GM19395 (cell line): ENCODE results near the gene INPP4B.
"Not testable (repeated sequence)": the region's sequence is repeated elsewhere in the genome, so short reads cannot be mapped to it uniquely, and the experiment has no call there.

Experiments used
- ATAC-seq: cut with Tn5 transposase; IDR thresholded peaks from one replicate; pipeline ENCODE4 v1.9.1; 2021; ENCODE audit warnings: mild to moderate bottlenecking, moderate library complexity; ENCODE audit not compliant: unreplicated experiment

INPP4B gene

DNA sequence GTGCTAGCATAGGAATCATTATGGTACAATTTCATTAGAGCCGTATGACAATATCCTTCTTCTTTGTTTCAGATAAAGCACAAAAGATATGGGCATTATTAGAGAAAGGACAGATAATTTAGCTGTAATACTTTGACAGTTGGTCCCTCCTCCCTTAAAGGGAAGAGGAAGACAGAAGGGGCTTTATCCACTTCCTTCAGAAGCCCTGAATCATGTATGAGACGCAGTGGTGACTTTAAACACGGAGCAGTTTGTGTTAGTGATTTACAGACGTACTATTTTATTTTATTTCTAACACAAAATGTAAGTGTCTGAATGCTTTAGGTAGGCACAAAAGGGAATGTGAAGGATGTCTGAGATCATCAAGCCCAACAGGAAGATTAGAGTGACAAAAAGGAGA is 742.1 kb downstream of the INPP4B start:
- no peak for ATAC-seq

DNA sequence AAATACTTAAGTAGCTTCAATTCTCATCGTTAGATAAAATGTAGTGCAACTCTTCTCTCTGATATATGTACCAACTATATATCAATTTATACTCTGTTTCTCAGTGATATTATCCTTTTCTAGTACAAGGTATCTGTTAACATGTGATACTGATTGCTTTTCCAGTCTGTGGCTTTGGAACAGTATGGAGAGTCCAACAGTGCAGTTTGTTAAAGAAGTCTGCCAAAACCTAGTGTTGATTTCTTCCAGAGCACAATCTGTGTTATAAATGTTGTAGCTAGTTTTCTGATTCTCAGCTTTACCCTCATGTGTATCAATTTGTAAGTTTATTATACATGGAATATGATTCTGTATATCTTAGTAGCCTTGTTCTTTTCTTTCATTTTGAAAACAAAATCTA is 744.7 kb downstream of the INPP4B start:
- no peak for ATAC-seq

DNA sequence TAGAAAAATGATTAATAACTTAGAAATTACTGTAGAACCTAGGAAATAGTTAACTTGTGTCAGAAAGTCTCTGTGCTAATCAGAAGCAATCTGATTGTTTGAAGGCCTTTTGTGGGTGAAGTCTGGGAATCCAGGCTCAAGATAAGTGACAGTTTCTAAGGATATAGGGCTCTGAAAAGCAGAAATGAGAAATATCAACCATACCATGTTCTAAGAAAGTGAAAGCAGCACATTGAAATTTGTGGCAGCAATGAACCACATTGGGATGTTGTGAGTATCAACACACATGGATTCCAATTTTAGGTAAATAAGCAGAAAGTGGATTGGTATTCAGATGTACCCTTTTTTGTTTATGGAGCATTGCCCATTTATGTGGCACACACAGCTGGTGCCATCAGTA is 745.2 kb downstream of the INPP4B start:
- no peak for ATAC-seq

DNA sequence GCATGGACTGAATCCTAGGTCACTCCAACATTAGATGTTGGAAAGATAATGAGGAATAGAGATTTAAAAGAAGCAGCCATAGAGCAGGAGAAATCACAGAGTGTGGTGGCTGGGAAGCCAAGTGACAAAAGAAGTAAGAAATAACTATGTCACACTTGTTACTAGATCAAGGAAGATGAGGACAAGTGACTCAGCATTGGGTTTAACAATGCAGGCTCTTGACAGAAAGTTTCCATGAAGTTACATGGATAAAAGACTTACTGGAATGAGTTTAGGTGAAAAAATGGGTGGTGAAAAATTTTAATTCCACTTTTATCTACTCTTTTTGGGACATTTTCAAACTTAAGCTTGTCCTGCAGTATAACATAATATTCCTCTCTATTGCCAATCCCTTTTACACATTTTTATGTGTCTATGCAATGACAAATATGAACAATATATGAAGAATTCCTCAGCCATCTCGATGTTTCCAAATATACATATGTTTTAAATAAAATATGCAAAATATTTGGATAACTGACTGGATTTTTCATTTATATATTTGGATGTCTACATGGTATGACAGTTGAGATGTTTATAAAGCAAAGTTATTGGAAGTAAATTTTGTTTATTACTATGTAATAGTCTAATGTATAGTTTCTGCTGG is 747.1 kb downstream of the INPP4B start:
- no peak for ATAC-seq

DNA sequence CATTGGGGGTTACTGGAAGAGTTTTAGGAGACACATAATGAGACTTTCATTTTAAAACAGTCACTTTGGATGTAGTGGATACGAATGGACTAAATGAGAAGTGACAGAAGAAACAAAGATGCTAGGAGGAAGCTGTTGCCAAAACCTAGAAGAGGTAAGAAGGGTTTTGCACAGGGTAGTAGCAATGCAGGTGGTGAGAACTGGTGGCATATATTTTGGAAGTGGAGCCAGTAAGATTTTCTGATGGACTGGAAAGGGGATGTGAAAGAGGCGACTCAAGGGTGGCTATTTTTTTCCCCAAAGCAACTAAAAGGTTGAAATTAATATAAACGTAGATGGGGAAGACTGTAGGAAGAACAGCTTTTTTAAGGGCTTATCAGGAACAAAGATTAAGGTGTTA is 747.7 kb downstream of the INPP4B start:
- ATAC-seq, result no peak

DNA sequence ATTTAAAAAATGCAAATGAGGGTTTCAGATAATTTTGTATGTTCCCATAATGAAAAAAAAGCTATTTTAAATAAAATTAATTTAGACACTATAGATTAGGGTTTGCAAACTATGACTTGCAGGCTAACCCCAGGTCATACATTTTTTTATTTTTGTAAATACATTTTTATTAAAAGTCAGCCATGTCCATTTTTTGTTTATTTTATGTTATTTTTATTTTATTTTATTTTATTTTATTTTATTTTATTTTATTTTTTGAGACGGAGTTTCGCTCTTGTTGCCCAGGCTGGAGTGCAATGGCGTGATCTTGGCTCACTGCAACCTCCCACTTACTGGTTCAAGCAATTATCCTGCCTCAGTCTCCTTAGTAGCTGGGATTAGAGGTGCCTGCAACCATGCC is 749.1 kb downstream of the INPP4B start:
- ATAC-seq, result no peak

DNA sequence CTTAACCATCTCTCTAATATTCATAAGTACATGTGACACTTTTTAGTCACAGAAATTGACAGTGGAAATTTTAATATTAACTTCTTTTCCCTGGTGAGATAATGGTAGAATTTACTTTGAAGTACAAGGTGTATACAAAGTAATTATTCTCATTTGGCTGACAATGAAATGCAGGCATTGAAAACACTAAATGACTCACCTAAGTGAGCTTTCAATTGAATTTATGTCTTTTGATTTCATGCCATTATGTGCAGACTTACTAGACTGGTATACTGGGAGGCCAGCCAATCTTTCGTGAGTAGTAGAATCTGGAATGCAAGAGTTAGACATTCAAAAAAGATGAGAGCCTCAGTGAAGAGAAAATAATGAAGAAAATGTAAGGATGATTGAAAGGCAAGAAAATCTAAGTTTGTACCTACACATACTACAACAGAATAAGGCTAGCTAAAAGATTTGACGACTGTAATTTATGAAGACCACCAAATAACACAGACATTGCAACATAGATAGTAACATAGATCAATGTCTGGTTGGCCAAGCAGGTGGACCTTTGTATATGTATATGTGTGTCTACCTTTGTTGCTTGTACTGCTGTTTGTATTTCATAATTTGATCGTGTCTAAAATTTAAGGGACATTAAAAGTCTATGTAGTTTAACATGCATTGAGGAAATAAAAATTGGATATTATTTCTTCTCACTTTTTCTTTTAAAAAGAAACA is 750.1 kb downstream of the INPP4B start:
- ATAC-seq, result no peak

DNA sequence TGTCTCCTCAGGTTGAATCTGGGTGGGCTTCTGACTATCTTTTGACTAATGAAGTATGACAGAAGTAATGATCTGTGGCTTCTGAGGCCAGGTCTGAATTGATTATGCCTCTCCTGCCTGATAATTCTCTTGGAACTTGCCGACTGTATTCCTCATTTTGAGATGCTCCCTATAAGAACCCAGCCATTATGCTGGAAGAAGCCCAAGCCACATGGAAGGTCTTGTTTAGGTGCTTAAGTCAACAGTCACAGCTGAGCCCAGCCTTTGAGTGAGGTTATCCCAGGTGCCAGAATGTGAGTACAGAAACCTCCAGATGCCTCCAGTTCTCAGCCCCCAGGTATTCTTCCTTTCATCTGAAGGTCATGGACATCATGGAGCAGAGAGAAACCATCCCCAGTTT is 753.2 kb downstream of the INPP4B start:
- no peak for ATAC-seq

DNA sequence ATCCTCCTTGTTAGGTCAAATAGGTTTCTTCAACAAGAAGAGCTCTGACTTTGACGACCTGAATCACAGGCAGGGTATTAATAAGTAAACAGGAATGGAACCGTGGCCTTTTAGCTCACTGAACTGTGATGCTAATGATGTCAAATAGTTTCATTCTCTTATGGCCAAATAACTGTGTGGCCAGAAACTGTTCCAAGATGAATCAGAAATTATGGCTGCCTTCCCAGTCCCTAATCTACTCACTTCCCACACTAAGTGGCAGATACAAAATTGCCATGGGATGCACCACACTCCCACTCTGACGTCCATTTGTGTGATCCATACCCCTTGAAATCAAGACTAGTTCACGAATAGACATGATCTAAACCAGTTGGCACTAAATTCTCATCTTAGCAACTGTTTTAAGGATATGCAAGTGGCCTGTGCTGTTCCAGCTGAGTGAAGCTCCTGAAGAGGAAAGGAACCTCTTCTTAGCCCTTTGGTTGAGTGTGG is 754.4 kb downstream of the INPP4B start:
- ATAC-seq, result no peak

DNA sequence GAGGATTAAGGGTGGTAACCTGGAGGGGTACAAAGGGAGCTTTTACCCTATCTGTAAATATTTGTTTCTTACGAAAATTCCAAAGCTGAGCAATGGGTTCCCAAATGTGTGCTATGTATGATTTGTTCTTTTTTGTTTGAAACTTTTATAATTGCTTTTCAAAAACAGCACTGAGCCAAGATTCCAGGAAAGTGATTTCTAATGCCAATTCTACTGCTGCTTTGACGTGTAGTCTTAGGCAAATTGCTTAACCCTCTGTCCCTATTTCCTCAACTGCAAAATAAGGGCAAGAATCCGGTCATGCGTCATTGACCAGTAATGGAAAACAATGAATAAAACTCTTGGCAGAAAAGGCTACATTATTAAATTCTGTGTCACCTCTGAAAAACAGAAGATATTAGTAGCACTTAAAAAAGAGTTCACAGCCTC is 755.0 kb downstream of the INPP4B start:
- no peak for ATAC-seq

DNA sequence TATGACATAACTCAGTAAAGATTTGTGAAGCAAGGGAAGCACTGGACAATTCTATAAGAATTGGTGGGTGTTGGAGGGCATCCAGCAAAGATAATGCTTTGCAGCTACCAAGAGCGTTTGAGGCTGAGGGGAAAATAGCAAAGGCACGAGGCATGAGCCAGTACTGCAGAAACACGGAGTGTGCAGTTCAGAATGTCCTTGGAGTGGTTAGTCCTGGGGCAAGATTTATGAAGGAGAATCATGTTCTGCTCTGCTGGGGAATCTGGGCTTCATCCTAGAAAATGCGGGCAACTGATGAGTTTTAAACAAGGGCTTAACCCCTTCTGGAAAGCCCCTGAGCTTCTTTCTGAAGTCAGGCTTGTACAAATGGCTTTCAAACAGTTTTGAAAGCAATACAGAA is 757.2 kb downstream of the INPP4B start:
- no peak for ATAC-seq

DNA sequence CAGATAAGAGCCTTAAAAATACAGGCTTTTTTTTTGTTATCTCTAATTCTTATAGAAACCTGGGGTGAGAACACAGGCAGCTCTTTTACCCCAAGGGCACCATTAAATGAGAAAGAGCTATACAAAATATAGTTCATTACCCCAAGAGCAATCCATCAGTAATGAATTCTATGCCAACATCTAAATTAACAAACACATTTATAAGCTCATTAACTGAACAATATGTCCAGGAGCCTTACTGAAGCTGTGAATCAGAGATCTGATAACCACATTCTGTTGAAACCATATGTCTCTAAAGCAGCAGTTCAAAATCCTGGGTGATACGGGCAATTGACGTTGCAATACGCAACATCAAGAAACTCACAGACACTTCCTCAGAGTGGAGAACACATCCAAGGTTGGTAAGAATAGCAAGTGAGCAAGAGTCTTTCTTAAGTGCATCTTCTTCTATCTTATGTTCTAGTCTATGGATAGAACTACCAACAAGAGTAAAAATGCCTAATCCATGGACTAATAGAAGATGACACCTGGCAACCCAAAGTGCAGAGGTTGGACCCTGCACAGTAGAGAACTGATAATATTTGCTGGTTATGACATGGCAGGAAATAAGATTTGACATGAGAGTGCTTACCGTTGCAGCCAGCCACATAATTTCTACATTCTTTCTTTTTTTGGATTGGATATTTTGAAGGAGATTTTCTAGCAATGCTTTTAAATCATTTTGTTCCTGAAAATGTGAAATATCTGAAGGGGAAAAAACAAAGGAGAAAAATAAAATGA is 760.4 kb downstream of the INPP4B start:
- ATAC-seq, result no peak

DNA sequence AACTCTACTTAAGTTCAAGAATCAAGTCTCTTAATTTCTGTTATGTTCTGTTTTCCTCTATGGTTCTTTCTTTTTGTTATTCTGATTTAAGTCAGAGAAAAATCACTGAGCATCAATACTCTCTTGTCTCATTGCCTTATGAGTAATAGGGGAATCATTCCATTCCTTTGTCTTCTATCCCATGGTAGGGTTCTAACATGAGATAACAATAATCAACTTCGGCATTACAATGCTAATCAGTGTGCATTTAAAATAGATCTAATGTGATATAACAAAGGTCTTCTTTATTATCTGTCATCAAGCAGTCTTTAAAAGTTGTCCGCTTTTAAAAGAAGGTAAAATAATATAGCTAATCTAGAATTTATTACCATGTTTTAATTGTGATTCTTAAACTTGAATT is 762.8 kb downstream of the INPP4B start:
- ATAC-seq, result no peak

DNA sequence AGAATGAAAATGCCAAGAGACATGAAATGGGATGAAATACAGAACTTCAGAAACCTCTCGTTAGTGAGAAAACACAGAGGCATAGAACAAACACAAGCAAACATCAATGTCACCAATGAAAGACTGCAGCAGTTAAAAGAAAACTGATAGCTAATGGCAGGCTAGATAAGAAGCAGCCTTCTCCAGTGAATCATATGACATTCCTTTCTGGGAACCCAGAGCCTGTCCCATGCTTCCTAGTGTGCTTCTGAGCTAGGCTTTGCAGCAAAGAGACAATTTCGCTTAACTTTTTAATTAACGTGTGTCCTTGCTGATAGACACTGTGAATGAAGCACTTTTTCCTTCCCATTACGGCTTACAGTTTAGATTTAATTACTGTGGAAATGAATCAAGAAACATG is 765.1 kb downstream of the INPP4B start:
- no peak for ATAC-seq

DNA sequence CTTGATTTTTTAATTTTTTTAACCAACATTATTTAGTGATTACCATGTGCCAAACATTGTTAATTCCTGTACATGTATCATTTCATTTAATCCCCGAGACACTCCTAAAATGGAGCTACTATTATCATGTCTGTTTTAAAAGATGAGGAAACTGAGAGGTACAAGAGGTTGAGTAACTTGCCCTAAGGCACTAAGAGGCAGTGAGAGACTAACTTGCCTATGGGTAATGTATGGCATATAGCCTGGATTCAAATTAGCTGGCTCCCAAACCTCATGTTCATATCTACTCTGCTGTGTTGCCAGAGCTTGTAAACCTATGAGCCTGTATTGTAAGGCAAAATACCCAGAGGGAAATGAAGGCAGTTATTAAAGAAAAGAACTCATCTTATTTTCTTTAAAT is 766.1 kb downstream of the INPP4B start:
- no peak for ATAC-seq

DNA sequence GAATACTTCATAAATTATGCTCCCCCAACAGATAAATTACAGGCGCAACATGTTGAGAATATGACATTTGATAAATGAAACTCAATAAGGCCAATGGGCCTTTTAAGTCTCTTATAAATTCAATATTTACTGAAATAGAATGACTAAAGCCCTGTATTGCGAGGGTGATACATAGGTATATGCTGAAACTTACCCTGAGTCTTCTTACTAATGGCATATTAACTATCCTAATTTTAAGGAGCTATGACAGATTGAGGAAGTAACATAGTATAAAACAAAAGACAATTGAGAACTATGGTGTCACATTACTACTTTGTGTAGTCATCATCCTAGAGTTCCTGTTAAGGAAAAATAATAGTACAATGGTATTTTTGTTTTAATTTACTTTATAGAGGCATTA is 769.1 kb downstream of the INPP4B start:
- no peak for ATAC-seq

DNA sequence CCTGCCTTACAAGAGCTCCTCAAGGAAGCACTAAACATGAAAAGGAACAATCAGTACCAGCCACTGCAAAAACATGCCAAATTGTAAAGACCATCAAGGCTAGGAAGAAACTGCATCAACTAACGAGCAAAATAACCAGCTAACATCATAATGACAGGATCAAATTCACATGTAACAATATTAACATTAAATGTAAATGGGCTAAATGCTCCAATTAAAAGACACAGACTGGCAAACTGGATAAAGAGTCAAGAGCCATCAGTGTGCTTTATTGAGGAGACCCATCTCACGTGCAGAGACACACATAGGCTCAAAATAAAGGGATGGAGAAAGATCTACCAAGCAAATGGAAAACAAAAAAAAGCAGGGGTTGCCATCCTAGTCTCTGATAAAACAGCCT is 777.8 kb downstream of the INPP4B start:
- ATAC-seq, result not testable (repeated sequence)

DNA sequence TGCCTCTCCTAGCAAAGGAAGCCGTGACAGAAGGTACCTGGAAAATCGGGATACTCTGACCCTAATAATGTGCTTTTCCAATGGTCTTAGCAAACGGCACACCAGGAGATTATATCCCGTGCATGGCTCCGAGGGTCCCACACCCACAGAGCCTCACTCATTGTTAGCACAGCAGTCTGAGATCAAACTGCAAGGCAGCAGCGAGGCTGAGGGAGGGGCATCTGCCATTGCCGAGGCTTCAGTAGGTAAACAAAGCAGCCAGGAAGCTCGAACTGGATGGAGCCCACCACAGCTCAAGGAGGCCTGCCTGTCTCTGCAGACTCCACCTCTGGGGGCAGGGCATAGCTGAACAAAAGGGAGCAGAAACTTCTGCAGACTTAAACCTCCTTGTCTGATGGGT is 779.5 kb downstream of the INPP4B start:
- ATAC-seq, result not testable (repeated sequence)

DNA sequence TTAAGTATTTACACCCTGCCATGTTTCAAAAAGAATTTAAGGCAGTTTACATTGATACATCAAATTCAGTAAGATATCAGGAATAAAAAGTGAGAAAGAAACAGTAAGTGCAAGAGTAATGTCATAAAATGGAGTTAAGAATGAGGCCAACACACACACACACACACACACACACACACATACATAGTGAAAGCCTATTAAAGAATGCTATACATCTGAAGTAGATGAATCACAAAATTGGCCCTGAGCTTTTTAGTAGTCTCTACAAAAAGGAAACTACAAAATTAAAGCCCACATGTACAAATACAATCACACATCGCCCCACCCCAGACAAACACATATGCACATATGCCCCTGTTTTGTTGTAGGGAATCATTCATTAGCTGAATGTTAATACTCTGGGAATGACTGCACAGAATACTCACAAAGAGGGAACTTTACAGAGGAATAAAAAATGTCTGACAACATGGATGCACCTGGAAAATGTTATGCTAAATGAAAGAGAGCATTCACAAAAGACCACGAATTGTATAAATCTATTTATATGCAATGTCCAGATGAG is 780.9 kb downstream of the INPP4B start:
- no peak for ATAC-seq

DNA sequence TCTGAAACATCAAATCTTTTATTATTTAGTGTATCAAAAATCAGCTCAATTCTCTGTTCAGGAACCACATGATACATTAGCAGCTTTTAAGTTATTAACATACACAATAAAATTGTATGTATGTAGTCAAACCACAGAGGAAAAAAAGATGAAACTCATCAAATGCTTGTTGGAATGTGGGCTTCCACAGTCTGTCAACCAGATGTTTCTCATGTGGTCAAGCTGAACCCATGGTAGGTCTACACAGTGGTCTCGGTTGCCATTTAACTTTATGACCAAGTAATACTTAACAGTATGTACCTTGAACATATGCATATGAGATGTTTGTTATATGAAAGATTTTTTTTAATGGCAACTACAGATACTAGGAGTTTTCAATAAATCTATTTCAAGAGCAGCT is 781.9 kb downstream of the INPP4B start:
- ATAC-seq, result no peak

DNA sequence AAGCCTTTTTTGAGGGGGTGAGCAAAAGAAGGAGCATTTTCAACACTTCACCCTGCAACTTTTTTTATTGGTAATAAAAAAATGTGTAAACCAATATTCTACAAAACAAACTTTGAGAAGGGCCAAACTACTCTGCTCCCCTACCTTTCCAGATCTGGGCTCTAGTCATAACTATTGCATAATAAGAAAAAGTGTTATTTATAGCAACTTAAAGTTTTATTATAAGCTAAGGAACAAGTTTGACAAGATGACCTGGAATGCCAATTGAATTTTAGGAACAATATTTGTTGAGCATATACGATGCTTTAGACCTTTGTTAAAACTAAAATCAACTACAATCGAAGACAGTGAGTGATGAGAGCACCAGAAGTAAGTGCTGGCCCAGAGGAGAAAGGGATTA is 800.1 kb downstream of the INPP4B start:
- no peak for ATAC-seq

DNA sequence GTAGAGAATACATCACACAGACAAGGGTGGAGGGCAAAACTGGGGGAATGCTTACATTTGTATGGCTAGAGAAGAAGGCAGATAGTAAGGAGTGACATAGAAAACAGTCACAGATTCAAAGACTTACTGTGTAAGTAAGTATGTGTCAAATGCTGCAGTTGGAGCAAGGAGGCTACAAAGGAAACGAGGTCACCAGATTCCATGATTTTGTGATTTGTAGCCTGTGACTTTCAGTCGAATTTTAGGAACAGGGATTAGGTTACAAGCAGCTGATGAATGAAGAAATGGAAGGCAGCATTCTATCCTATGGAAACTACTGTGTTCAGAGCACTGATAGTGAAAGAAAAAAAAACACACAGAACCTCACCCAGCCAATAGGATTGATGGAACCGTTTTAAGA is 801.8 kb downstream of the INPP4B start:
- no peak for ATAC-seq
